Panc1 (cell line): ENCODE measurements around the gene FADS2. TPM values are rescaled to one million over a fixed set of nuclear protein-coding genes. Genes with fewer than 3 reads are reported as not detected.

Source experiments
- ATAC-seq: fragments of 200-7000 bp; cut with Tn5 transposase; 2 replicates; pipeline ENCODE4 v1.9.1; 2020; ENCODE audit warnings: mild to moderate bottlenecking, moderate library complexity
- BruUV-seq: library from RNA; stranded (reverse); fragments of 400-500 nt; replicated peaks from 2 replicates; lab custom pipeline; 2021; lab: Mats Ljungman, UMichigan
- CTCF ChIA-PET: fragments of 300-600 bp; sonication (Branson Sonifier 250); formaldehyde crosslinking; loops from one replicate; lab custom pipeline; 2022; ENCODE audit warnings: antibody characterized with exemption; lab: Charles Lee
- POLR2A ChIA-PET: fragments of 300-600 bp; sonication (Branson Sonifier 250); formaldehyde crosslinking; loops from one replicate; lab custom pipeline; 2022; ENCODE audit warnings: antibody characterized with exemption; lab: Charles Lee
- DNase-seq: peaks from one replicate; pipeline ENCODE4 v3.0.0-alpha.2; 2010; ENCODE audit warnings: low read depth, low spot score
- H3K27ac ChIP-seq: 2 replicates; pipeline ENCODE4 v1.5.1; 2011; ENCODE audit warnings: mild to moderate bottlenecking, low read length, inconsistent platforms
- H3K27me3 ChIP-seq: fragments of 200-500 bp; sonication (Bioruptor generic); 2 replicates; pipeline ENCODE4 v1.6.0; 2014; ENCODE audit warnings: low read length, inconsistent platforms; ENCODE audit not compliant: control insufficient read depth, insufficient read depth
- H3K36me3 ChIP-seq: fragments of 200-500 bp; sonication (Bioruptor generic); 2 replicates; pipeline ENCODE4 v1.5.1; 2014; ENCODE audit warnings: inconsistent platforms, mild to moderate bottlenecking, low read length, moderate library complexity; ENCODE audit not compliant: control insufficient read depth, insufficient read depth
- H3K4me1 ChIP-seq: 2 replicates; pipeline ENCODE4 v1.5.1; 2011; ENCODE audit warnings: inconsistent platforms, mild to moderate bottlenecking, low read length, moderate library complexity; ENCODE audit not compliant: control insufficient read depth, insufficient read depth
- H3K4me3 ChIP-seq, 2 experiments: 2 replicates each; pipeline ENCODE4 v1.5.1; 2011 to 2012; ENCODE audit warnings: low read depth in 2 of 2, low read length in 2 of 2, mild to moderate bottlenecking in 2 of 2, inconsistent platforms in 1 of 2, moderate library complexity in 1 of 2
- H3K9me3 ChIP-seq: fragments of 200-500 bp; sonication (Bioruptor generic); 2 replicates; pipeline ENCODE4 v1.5.1; 2014; ENCODE audit warnings: low read depth, mild to moderate bottlenecking, inconsistent platforms, low read length, moderate library complexity; ENCODE audit not compliant: control insufficient read depth, insufficient read depth
- CTCF ChIP-seq: fragments of 450-650 bp; IDR thresholded peaks from 2 replicates; pipeline ENCODE4 v1.5.1; 2017; ENCODE audit warnings: mild to moderate bottlenecking
- POLR2AphosphoS5 ChIP-seq: IDR thresholded peaks from 2 replicates; pipeline ENCODE4 v1.6.1; 2012; ENCODE audit warnings: mild to moderate bottlenecking, low read depth, low read length, moderate library complexity
- REST ChIP-seq, 2 experiments: IDR thresholded peaks; 2 replicates each; pipeline ENCODE4 v1.6.1; 2011 to 2012; ENCODE audit warnings: low read depth in 2 of 2, control low read depth in 1 of 2, low read length in 1 of 2, mild to moderate bottlenecking in 1 of 2, moderate library complexity in 1 of 2; ENCODE audit not compliant: insufficient read depth in 1 of 2
- SIN3A ChIP-seq: IDR thresholded peaks from 2 replicates; pipeline ENCODE4 v1.6.1; 2012; ENCODE audit warnings: low read depth, mild to moderate bottlenecking, low read length, moderate library complexity, borderline replicate concordance; ENCODE audit not compliant: insufficient read depth
- TCF7L2 ChIP-seq: IDR thresholded peaks from 2 replicates; pipeline ENCODE4 v1.6.1; 2011; ENCODE audit warnings: mild to moderate bottlenecking, low read depth, low read length, inconsistent platforms
- in situ Hi-C: cut with HindIII; loops from 2 replicates; pipeline ENCODE4 v1.10.0; 2016; ENCODE audit warnings: low sequenced_read_pairs, low pct_unique_long_range_greater_than_20kb
- intact Hi-C: fragments of 100-400 bp; cut with micrococcal nuclease; formaldehyde crosslinking; loops from one replicate; pipeline ENCODE4 v1.10.0; 2022; ENCODE audit not compliant: unreplicated experiment
- total RNA-seq: library from RNA; stranded (reverse); gene quantifications from one replicate; pipeline ENCODE4 v1.2.1, GENCODE V29; 2021; ENCODE audit not compliant: unreplicated experiment

The FADS2 gene
- total RNA-seq, 1 experiment from 2014 or later = 679 TPM

- Histone ChIP-seq H3K36me3 (no peaks in the 10 kb centered on the region), H3K4me3 (no peak overlapping the region), H3K27ac (no peak overlapping the region), H3K9me3 (no peaks in the 10 kb centered on the region), H3K4me1 (no peaks in the 10 kb centered on the region), H3K27me3 (no peaks in the 10 kb centered on the region)
- in situ Hi-C loops = no loop called here
- ChIA-PET CTCF (interaction anchor here (0.7 kb wide), 1 partner anchor 22 kb away, joined by 3 read pairs; no protein-coding TSS in a partner anchor), POLR2A (no interaction called here)
- TF ChIP-seq SIN3A (no peak), POLR2AphosphoS5 (no peak), CTCF (no peak), REST (IDR thresholded peaks at IDR 0.05; ENCODE audit: insufficient read depth in 1 of 2, low read depth in 2 of 2, low read length in 1 of 2) (no peak), TCF7L2 (no peak)
- ATAC-seq (no peak), DNase-seq (no peak)
- BruUV-seq = no TSS peak
- intact Hi-C loops = loop anchor here (5.0 kb wide), 1 partner anchor 33 kb away; no protein-coding TSS in a partner anchor
Measured at GRCh38 chr11:61913699-61914395, 85.7 kb downstream of the FADS2 start.

GRCh38 chr11:61914471-61915171, 86.5 kb downstream of the FADS2 start:
- H3K9me3 ChIP-seq = no peaks in the 10 kb centered on the region
- no peak for ATAC-seq
- H3K4me1 ChIP-seq = no peaks in the 10 kb centered on the region
- H3K27ac ChIP-seq = no peak overlapping the region
- BruUV-seq = no TSS peak
- no peak for TF ChIP-seq SIN3A
- TF ChIP-seq TCF7L2 = no peak
- TF ChIP-seq REST (IDR thresholded peaks at IDR 0.05; ENCODE audit: insufficient read depth in 1 of 2, low read depth in 2 of 2, low read length in 1 of 2) = no peak
- TF ChIP-seq CTCF = no peak
- TF ChIP-seq POLR2AphosphoS5 = no peak
- in situ Hi-C loops = no loop called here
- no peak for DNase-seq
- intact Hi-C loops = loop anchor here (5.0 kb wide), 1 partner anchor 33 kb away; no protein-coding TSS in a partner anchor
- ChIA-PET CTCF (interaction anchor here (0.7 kb wide), 2 partner anchors 22 to 195 kb away, joined by 3 to 9 read pairs; no protein-coding TSS in a partner anchor), POLR2A (no interaction called here)
- no peak overlapping the region for H3K4me3 ChIP-seq
- H3K36me3 ChIP-seq = no peaks in the 10 kb centered on the region
- H3K27me3 ChIP-seq = no peaks in the 10 kb centered on the region
